H9 (cell line): ENCODE measurements around the gene TMEM270. TPM values are rescaled to one million over a fixed set of nuclear protein-coding genes. Genes with fewer than 3 reads are reported as not detected.

ENCODE experiments used
- DNase-seq: peaks from one replicate; pipeline ENCODE4 v3.0.0-alpha.2; 2017
- H2AFZ ChIP-seq: one replicate; pipeline ENCODE4 v1.6.1; 2013; ENCODE audit warnings: mild to moderate bottlenecking, low read length, control low read depth, moderate library complexity
- H2AK5ac ChIP-seq: 2 replicates; pipeline ENCODE4 v1.6.1; 2013; ENCODE audit warnings: low read length, control low read depth, mixed read lengths; ENCODE audit not compliant: insufficient read length
- H2BK120ac ChIP-seq: one replicate; pipeline ENCODE4 v1.6.1; 2013; ENCODE audit warnings: low read depth, mild to moderate bottlenecking, low read length, control low read depth, inconsistent platforms; ENCODE audit not compliant: poor library complexity, severe bottlenecking
- H2BK12ac ChIP-seq: 2 replicates; pipeline ENCODE4 v1.6.1; 2013; ENCODE audit warnings: low read length, control low read depth, mixed read lengths, low read depth; ENCODE audit not compliant: insufficient read length
- H2BK15ac ChIP-seq: 2 replicates; pipeline ENCODE4 v1.6.1; 2013; ENCODE audit warnings: low read depth, low read length, control low read depth
- H2BK20ac ChIP-seq: one replicate; pipeline ENCODE4 v1.6.1; 2013; ENCODE audit warnings: low read depth, mild to moderate bottlenecking, low read length, control low read depth, inconsistent platforms; ENCODE audit not compliant: poor library complexity, severe bottlenecking
- H2BK5ac ChIP-seq: 2 replicates; pipeline ENCODE4 v1.6.1; 2013; ENCODE audit warnings: low read length, control low read depth, mixed read lengths; ENCODE audit not compliant: insufficient read length
- H3K14ac ChIP-seq: 2 replicates; pipeline ENCODE4 v1.6.1; 2013; ENCODE audit warnings: low read length, control low read depth; ENCODE audit not compliant: insufficient read depth
- H3K18ac ChIP-seq: 2 replicates; pipeline ENCODE4 v1.6.1; 2013; ENCODE audit warnings: low read depth, mild to moderate bottlenecking, mixed read lengths, low read length, control low read depth; ENCODE audit not compliant: insufficient read length
- H3K23ac ChIP-seq: 2 replicates; pipeline ENCODE4 v1.6.1; 2013; ENCODE audit warnings: low read length, control low read depth, mixed read lengths, low read depth; ENCODE audit not compliant: insufficient read length
- H3K23me2 ChIP-seq: 2 replicates; pipeline ENCODE4 v1.6.1; 2013; ENCODE audit warnings: low read depth, mild to moderate bottlenecking, mixed read lengths, low read length, control low read depth; ENCODE audit not compliant: insufficient read length, poor library complexity, severe bottlenecking
- H3K27ac ChIP-seq: 2 replicates; pipeline ENCODE4 v1.5.1; 2013; ENCODE audit warnings: low read length, control low read depth, mixed read lengths, low read depth; ENCODE audit not compliant: insufficient read length
- H3K27me3 ChIP-seq: 2 replicates; pipeline ENCODE4 v1.6.1; 2013; ENCODE audit warnings: low read length, control low read depth, inconsistent platforms; ENCODE audit not compliant: insufficient read depth
- H3K4ac ChIP-seq: 2 replicates; pipeline ENCODE4 v1.6.1; 2013; ENCODE audit warnings: low read depth, mild to moderate bottlenecking, control low read depth, inconsistent platforms, low read length, moderate library complexity
- H3K4me1 ChIP-seq: 2 replicates; pipeline ENCODE4 v1.6.1; 2013; ENCODE audit warnings: low read length, control low read depth, inconsistent platforms; ENCODE audit not compliant: insufficient read depth
- H3K4me2 ChIP-seq: 2 replicates; pipeline ENCODE4 v1.6.1; 2013; ENCODE audit warnings: low read length, control low read depth, mixed read lengths; ENCODE audit not compliant: insufficient read length, insufficient read depth
- H3K56ac ChIP-seq: 2 replicates; pipeline ENCODE4 v1.6.1; 2013; ENCODE audit warnings: low read depth, mild to moderate bottlenecking, mixed read lengths, low read length, control low read depth; ENCODE audit not compliant: insufficient read length
- H3K79me1 ChIP-seq: 2 replicates; pipeline ENCODE4 v1.6.1; 2013; ENCODE audit warnings: low read depth, mild to moderate bottlenecking, moderate library complexity, low read length, control low read depth, inconsistent platforms; ENCODE audit not compliant: insufficient read depth, poor library complexity, severe bottlenecking
- H3K79me2 ChIP-seq: 2 replicates; pipeline ENCODE4 v1.6.1; 2013; ENCODE audit warnings: low read length, control low read depth, inconsistent platforms; ENCODE audit not compliant: insufficient read depth
- H3K9ac ChIP-seq: 2 replicates; pipeline ENCODE4 v1.6.1; 2013; ENCODE audit warnings: low read length, control low read depth, mixed read lengths; ENCODE audit not compliant: insufficient read length; ENCODE audit errors: extremely low read depth
- H3K9me3 ChIP-seq: one replicate; pipeline ENCODE4 v1.6.1; 2013; ENCODE audit warnings: low read depth, low read length, inconsistent platforms; ENCODE audit not compliant: control insufficient read depth
- H3T11ph ChIP-seq: one replicate; pipeline ENCODE4 v1.6.1; 2013; ENCODE audit warnings: mild to moderate bottlenecking, low read length, control low read depth, inconsistent platforms
- H4K20me1 ChIP-seq: one replicate; pipeline ENCODE4 v1.6.1; 2013; ENCODE audit not compliant: control insufficient read depth, insufficient read length, insufficient read depth
- H4K5ac ChIP-seq: 2 replicates; pipeline ENCODE4 v1.6.1; 2013; ENCODE audit warnings: low read depth, mild to moderate bottlenecking, mixed read lengths, low read length, control low read depth; ENCODE audit not compliant: insufficient read length
- H4K8ac ChIP-seq: replicated peaks from 2 replicates; pipeline ENCODE4 v1.6.1; 2013; ENCODE audit warnings: low read length, control low read depth, mixed read lengths, low read depth; ENCODE audit not compliant: insufficient read length
- H4K91ac ChIP-seq: 2 replicates; pipeline ENCODE4 v1.6.1; 2013; ENCODE audit warnings: low read depth, mild to moderate bottlenecking, moderate library complexity, mixed read lengths, low read length, control low read depth; ENCODE audit not compliant: insufficient read length
- H3K27ac Mint-ChIP-seq, 3 experiments: 2 replicates in 2 of 3; 3 replicates in 1 of 3; pipeline ENCODE4 v1.8.0; 2020 to 2021; ENCODE audit warnings: mixed read lengths in 3 of 3, mild to moderate bottlenecking in 1 of 3, moderate library complexity in 1 of 3
- H3K27me3 Mint-ChIP-seq: 2 replicates; pipeline ENCODE4 v1.8.0; 2021; ENCODE audit warnings: low read depth, mild to moderate bottlenecking, moderate library complexity, mixed read lengths
- H3K36me3 Mint-ChIP-seq, 3 experiments: 2 replicates in 2 of 3; 3 replicates in 1 of 3; pipeline ENCODE4 v1.8.0; 2020 to 2021; ENCODE audit warnings: low read depth in 3 of 3, mixed read lengths in 3 of 3; ENCODE audit not compliant: insufficient read depth in 1 of 3
- H3K4me1 Mint-ChIP-seq, 2 experiments: 2 replicates each; pipeline ENCODE4 v1.8.0; 2020; ENCODE audit warnings: mixed read lengths in 2 of 2
- H3K4me3 Mint-ChIP-seq, 2 experiments: 2 replicates in 1 of 2; 3 replicates in 1 of 2; pipeline ENCODE4 v1.8.0; 2020 to 2021; ENCODE audit warnings: mild to moderate bottlenecking in 2 of 2, mixed read lengths in 2 of 2, moderate library complexity in 1 of 2
- H3K9me3 Mint-ChIP-seq, 2 experiments: 2 replicates in 1 of 2; 3 replicates in 1 of 2; pipeline ENCODE4 v1.8.0; 2020; ENCODE audit warnings: mild to moderate bottlenecking in 2 of 2, mixed read lengths in 2 of 2, moderate library complexity in 1 of 2
- WGBS: extraction: QIAGEN DNeasy Blood & Tissue Kit; methylation state at CpG from one replicate; pipeline ENCODE4 v1.1.7; 2013; ENCODE audit warnings: missing lambda C conversion rate, low lambda C conversion rate, mixed read lengths; ENCODE audit not compliant: insufficient read length; ENCODE audit errors: extremely low coverage; 5-methylcytosine and 5-hydroxymethylcytosine counted together
- total RNA-seq: library from RNA; stranded (reverse); gene quantifications from 2 replicates; pipeline ENCODE4 v1.2.1, GENCODE V29; 2021
- TF ChIP-seq, protein P1 (sequence below): fragments of 200-600 bp; sonication (generic); conservative IDR thresholded peaks from 3 replicates; pipeline ENCODE4 v1.8.0; 2021; ENCODE audit warnings: antibody characterized with exemption, mild to moderate bottlenecking

TMEM270 gene
- total RNA-seq, 1 experiment from 2014 or later, result not detected

DNA sequence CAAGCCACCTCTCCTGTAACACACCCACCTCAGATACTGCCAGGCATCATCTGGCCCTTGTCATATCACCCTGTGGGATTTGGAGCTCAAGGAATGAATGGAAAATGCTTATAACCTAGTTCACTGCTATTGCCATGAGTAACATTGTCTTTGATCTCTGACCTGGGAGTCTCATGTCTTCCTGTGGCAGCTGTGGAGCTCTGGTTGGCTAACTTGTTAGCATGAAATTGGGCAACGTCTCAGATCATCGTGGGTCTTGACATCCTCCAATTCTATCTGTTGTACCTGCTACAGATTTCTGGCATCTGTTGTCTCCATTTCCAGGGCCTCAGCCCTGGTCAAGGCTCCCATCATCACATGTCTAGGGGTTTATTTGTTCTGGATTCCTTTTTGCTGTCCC is 2.2 kb upstream of the TMEM270 start:
- Histone ChIP-seq H2BK12ac (no peak overlapping the region), H3K4me2 (no peak overlapping the region), H3T11ph (no peak overlapping the region), H3K56ac (no peak overlapping the region), H4K20me1 (no peaks in the 10 kb centered on the region), H3K9ac (no peak overlapping the region), H3K79me1 (no peaks in the 10 kb centered on the region), H3K23ac (no peak overlapping the region), H3K4ac (no peak overlapping the region), H2BK5ac (no peak overlapping the region), H2AK5ac (no peak overlapping the region), H3K18ac (no peak overlapping the region), H3K9me3 (no peaks in the 10 kb centered on the region), H2BK120ac (no peak overlapping the region), H3K4me1 (no peaks in the 10 kb centered on the region), H3K27ac (no peak overlapping the region), H2BK20ac (no peak overlapping the region), H2AFZ (no peak overlapping the region), H3K14ac (no peak overlapping the region), H4K91ac (no peak overlapping the region), H4K5ac (no peak overlapping the region), H4K8ac (no peak overlapping the region), H3K27me3 (no peaks in the 10 kb centered on the region), H3K23me2 (no peaks in the 10 kb centered on the region), H2BK15ac (no peak overlapping the region), H3K79me2 (no peaks in the 10 kb centered on the region)
- Mint-ChIP-seq H3K27ac (no peak overlapping the region), H3K36me3 (no peaks in the 10 kb centered on the region; a peak in 1 of 7 replicates), H3K4me1 (peaks cover 0 to 2% of the 10 kb centered on the region in 2 experiments; a peak in 2 of 4 replicates), H3K27me3 (peaks cover 44% of the 10 kb centered on the region), H3K9me3 (peaks cover 0 to 4% of the 10 kb centered on the region in 2 experiments; a peak in 2 of 5 replicates), H3K4me3 (no peak overlapping the region)
- no CpG with 5 or more reads among the region's 2 CpGs for WGBS
- TF ChIP-seq, protein P1, sequence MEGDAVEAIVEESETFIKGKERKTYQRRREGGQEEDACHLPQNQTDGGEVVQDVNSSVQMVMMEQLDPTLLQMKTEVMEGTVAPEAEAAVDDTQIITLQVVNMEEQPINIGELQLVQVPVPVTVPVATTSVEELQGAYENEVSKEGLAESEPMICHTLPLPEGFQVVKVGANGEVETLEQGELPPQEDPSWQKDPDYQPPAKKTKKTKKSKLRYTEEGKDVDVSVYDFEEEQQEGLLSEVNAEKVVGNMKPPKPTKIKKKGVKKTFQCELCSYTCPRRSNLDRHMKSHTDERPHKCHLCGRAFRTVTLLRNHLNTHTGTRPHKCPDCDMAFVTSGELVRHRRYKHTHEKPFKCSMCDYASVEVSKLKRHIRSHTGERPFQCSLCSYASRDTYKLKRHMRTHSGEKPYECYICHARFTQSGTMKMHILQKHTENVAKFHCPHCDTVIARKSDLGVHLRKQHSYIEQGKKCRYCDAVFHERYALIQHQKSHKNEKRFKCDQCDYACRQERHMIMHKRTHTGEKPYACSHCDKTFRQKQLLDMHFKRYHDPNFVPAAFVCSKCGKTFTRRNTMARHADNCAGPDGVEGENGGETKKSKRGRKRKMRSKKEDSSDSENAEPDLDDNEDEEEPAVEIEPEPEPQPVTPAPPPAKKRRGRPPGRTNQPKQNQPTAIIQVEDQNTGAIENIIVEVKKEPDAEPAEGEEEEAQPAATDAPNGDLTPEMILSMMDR, result no peak
- no peak for DNase-seq
